Measurements from ENCODE around the gene C12orf43.
"Not testable (repeated sequence)": the region's sequence is repeated elsewhere in the genome, so short reads cannot be mapped to it uniquely, and the experiment has no call there.

C12orf43 gene

GRCh38 chr12:121015825-121016766, at the start of gene C12orf43:
Gene C12orf43, minus strand, starts transcription at chr12:121016487. Its CDS starts 13 bp downstream, at chr12:121016474.
- peak; percentile 94 for DNase-seq

DNA sequence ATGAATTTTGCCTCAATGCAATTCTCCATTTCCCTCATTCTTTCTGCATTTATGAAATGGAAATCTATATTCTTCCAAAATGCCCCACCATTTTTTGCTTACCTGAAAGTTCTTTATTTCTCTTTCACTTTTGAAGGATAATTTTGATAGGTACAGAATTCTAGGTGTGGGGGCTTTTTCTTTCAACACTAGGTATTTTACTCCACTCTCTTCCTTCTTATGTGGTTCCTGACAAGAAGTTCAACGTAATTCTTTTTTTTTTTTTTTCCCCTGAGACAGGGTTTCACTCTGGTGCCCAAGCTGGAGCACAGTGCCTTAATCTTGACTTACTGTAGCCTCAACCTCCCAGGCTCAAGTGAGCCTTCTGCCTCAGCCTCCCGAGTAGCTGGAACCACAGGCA, 49.1 kb upstream of the C12orf43 start:
- DNase-seq, result no peak

- not testable (repeated sequence) for DNase-seq
Observed at GRCh38 chr12:121064586-121064985, 48.3 kb upstream of the C12orf43 start.

DNA sequence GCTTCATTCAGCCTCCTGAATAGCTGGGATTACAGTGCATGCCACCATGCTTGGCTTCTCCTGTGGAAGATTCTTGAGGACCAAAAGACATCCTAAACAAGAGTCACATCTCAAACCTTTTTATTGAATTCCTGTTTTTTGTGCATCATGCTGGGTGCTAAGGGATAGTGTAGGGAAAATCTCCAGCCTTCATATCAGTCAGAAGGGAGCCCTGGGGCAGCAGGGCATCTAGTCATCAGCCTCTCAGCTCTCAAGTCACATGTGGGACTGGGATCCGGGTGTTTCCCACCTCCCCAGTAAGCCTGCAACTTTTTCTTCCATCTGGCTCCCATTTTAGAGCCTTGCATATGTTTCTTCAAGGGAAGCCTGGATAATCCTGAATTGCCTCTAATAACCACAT, 47.8 kb upstream of the C12orf43 start:
- no peak for DNase-seq

- no peak for DNase-seq
Observed at GRCh38 chr12:121062391-121063045, 46.2 kb upstream of the C12orf43 start.

DNA sequence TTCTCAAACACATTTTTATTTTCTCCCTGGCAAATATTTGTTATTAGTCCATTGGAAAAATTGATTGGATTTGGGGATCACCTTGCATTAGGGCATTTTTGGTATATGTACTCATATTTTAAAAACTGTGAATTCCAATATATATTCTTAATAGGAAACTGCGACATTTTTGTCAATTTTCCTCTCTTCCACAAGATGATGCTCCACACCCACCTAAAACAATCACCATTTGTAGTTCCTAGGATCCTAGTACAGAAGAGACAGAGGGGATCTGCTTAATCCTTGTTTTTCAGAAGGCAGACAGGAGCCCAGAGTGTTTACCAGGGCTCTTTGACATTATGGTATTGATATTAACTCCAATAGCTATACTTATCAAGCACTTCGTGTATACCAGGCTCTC, 45.5 kb upstream of the C12orf43 start:
- DNase-seq, result no peak

DNA sequence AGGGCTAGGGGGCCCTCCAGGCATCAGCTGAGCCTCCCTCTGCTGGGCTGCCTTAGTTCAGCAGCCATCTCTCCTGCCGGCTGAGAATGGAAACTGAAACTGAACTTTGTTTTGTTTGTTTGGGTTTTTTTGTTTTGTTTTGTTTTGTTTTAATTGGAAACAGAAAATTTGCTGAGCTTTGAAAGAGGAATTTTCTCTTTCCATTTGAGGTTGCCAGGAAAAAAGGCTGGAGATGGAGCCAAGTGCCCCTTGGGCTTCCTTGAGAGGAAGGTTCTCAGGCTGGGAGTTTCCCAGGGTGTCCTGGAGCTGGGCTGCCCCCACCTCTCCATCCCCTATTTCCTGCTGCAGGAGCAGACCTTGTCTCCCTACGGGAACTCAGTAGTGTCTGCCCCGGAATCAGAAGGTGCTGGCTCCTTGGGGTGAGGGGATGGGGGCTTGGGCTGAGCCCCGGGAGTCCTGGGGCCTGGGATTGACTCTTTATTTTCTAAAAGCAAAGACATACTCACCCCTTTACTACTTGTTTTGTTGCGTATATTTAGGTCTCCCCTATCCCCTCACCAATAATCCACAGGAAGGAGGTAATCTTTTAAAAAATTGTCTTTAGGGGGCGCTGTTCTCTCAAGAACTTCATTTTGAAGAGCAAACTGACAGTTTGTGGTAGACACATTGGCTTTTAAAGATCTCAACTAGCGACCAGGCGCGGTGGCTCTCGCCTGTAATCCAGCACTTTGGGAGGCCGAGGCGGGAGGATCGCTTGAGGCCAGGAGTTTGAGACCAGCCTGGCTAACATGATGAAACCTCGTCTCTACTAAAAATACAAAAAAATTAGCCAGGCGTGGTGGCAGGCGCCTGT, 44.1 kb upstream of the C12orf43 start:
- peak; percentile 85 for DNase-seq

GRCh38 chr12:121059031-121059898, 43.0 kb upstream of the C12orf43 start:
- no peak for DNase-seq

GRCh38 chr12:121057794-121058193, 41.5 kb upstream of the C12orf43 start:
- DNase-seq, result no peak

DNA sequence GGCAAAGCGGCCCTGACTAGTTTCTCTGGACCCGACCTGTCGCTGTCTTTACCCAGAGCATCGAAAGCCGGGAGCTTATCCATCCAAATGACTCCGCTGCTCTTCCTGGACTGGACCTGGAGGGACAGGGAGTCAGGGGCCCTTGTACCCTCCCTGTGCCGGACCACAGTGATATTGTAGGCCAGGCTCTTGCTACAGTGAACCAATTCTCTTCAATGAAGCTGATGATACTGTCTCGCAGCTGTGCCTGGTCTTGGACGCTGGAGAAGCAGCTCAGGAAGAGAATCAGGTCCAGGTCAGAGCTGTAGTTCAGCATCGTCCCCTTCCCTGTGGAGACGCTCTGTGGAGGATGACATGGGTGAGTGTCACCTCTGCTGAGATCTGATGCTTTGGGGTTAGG, 37.4 kb upstream of the C12orf43 start:
- no peak for DNase-seq

GRCh38 chr12:121050725-121051124, 34.4 kb upstream of the C12orf43 start:
- DNase-seq, result no peak

DNA sequence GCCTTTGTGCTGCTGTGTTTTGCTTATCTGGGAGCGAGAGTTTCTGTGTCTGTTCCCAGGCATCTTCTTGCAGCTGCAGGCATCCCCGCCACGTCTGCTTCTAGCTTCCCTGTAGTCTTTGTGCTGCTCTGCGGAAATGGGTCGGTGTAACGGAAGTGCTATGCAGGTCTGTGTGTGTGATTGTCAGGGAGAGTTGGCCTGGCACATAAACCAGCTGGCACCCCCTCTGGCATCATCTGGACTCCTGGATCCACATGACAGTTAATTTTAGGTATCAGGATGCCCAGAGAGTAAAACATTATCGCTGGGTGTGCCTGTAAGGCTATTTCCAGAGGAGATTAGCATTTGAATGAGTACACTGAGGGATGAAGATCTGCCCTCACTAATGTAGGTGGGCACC, 32.2 kb upstream of the C12orf43 start:
- DNase-seq, result peak; percentile 36

DNA sequence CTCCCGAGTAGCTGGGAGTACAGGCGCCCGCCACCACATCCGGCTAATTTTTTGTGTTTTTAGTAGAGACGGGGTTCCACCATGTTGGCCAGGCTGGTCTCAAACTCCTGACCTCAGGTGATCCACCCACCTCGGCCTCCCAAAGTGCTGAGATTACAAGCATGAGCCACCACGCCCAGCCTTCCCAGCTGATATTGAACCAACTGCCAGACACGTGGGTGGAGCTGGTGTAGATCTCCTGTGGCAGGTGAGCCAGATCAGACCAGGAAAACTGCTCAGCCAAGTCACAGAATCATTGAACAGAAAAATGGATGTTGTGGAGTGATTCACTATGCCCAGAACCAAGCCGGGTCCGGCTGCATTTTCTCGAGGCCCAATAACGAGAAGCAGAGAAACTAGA, 31.1 kb upstream of the C12orf43 start:
- DNase-seq, result not testable (repeated sequence)

- DNase-seq, result no peak
Observed at GRCh38 chr12:121043067-121043466, 26.8 kb upstream of the C12orf43 start.

- peak; percentile 85 for DNase-seq
Observed at GRCh38 chr12:121038861-121039668, 22.8 kb upstream of the C12orf43 start, which contains the start of gene OASL. Gene OASL, minus strand, starts transcription at chr12:121039246. Its CDS starts 275 bp downstream, at chr12:121038971.

DNA sequence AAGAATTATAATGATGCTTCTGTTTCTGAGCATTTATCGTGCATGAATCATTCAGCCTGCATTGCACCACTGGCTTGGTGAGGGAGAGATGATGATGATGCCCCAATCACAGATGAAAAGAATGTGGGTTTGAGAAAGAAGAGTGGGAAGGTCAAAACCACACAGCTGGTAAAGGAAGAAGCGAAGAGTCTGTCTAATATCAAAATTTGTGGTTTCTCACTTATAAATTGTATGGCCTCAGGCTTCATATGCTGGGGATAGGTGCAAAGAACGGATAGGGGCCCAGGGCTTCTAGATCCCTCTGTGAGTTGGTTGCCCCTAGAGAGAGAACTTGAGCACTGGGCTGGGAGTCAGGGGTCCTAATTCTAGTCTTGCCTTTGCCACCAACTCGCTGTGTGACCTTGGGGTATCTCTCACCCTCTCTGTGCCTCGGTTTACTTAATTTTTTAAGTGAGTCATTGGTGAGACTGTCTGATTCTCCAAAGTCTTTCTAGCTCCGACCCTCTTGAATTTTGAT, 20.6 kb upstream of the C12orf43 start:
- DNase-seq, result peak; percentile 66

GRCh38 chr12:121034616-121035305, 18.5 kb upstream of the C12orf43 start:
- no peak for DNase-seq

DNA sequence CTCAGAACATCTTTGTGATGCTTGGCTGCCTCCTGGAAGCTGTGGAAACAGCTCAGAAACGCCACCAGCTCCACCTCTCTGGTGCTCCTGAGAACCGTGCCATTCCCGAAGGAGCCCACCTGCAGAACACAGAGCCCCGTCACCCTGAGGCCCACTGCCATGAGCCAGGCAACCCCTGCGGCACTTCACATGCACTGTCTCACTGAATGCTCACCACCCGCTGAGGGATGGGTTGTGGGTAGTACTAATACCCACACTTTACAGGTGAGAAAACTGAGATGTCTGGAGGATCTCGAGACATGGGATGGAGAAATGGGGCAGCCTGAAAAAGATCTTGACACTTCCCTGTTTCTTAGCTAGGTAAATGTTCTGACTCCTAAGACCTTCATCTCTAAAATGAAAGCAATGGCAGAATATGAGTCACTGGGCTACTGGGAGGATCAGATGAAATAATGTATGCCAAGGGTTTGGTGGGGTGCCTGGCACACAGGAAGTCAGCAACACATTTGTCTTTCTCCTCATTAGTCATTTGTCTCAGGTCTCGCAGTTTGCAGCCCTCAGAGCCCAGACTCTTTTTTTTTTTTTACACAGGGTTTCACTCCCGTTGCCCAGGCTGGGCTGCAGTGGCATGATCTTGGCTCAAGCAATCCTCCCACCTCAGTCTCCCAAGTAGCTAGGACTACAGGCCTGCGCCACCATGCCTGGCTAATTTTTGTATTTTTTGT, 17.5 kb upstream of the C12orf43 start:
- DNase-seq, result peak; percentile 78

GRCh38 chr12:121030576-121031212, 14.4 kb upstream of the C12orf43 start:
- no peak for DNase-seq
